MM.1S (cell line): ENCODE results near the gene SUSD4.
"Not testable (repeated sequence)": the region's sequence is repeated elsewhere in the genome, so short reads cannot be mapped to it uniquely, and the experiment has no call there.

Experiments
- DNase-seq: peaks from one replicate; pipeline ENCODE4 v3.0.0-alpha.2; 2015
- H2AFZ ChIP-seq: fragments of 300-600 bp; sonication (generic); 2 replicates; pipeline ENCODE4 v1.6.0; 2016; ENCODE audit warnings: antibody characterized with exemption, low read length
- H3F3A ChIP-seq: fragments of 300-600 bp; sonication (generic); 2 replicates; pipeline ENCODE4 v1.6.1; 2016; ENCODE audit warnings: mild to moderate bottlenecking, antibody characterized with exemption, low read length, moderate library complexity, mixed read lengths; ENCODE audit not compliant: insufficient read depth
- H3K27ac ChIP-seq: fragments of 300-600 bp; sonication (generic); 2 replicates; pipeline ENCODE4 v1.5.1; 2016; ENCODE audit warnings: mild to moderate bottlenecking, low read length
- H3K27me3 ChIP-seq: fragments of 300-600 bp; sonication (generic); replicated peaks from 2 replicates; pipeline ENCODE4 v1.6.0; 2016; ENCODE audit warnings: low read length; ENCODE audit not compliant: insufficient read depth
- H3K36me3 ChIP-seq: fragments of 300-600 bp; sonication (generic); replicated peaks from 2 replicates; pipeline ENCODE4 v1.6.1; 2016; ENCODE audit warnings: mild to moderate bottlenecking, low read length, mixed read lengths; ENCODE audit not compliant: insufficient read depth
- H3K4me1 ChIP-seq: fragments of 300-600 bp; sonication (generic); 2 replicates; pipeline ENCODE4 v1.6.1; 2016; ENCODE audit warnings: low read length, mixed read lengths
- H3K4me2 ChIP-seq: fragments of 300-600 bp; sonication (generic); 2 replicates; pipeline ENCODE4 v1.6.0; 2016; ENCODE audit warnings: low read depth, low read length
- H3K4me3 ChIP-seq: fragments of 300-600 bp; sonication (generic); 2 replicates; pipeline ENCODE4 v1.5.1; 2016; ENCODE audit warnings: low read length, mixed read lengths
- H3K79me2 ChIP-seq: fragments of 300-600 bp; sonication (generic); 2 replicates; pipeline ENCODE4 v1.6.1; 2016; ENCODE audit warnings: mixed run types, low read length, mixed read lengths
- H3K9ac ChIP-seq: fragments of 300-600 bp; sonication (generic); 2 replicates; pipeline ENCODE4 v1.6.1; 2016; ENCODE audit warnings: low read length, mixed read lengths
- H3K9me2 ChIP-seq: fragments of 300-600 bp; sonication (generic); replicated peaks from 2 replicates; pipeline ENCODE4 v1.6.1; 2016; ENCODE audit warnings: mild to moderate bottlenecking, low read length, mixed read lengths; ENCODE audit not compliant: insufficient read depth
- H3K9me3 ChIP-seq: fragments of 300-600 bp; sonication (generic); replicated peaks from 2 replicates; pipeline ENCODE4 v1.6.1; 2016; ENCODE audit warnings: mild to moderate bottlenecking, low read length, mixed read lengths; ENCODE audit not compliant: insufficient read depth
- H4K20me1 ChIP-seq: fragments of 300-600 bp; sonication (generic); 2 replicates; pipeline ENCODE4 v1.6.1; 2016; ENCODE audit warnings: mild to moderate bottlenecking, low read length, moderate library complexity, mixed read lengths; ENCODE audit not compliant: insufficient read depth
- EZH2 ChIP-seq: fragments of 300-600 bp; sonication (generic); optimal IDR thresholded peaks from 2 replicates; pipeline ENCODE3; 2017; ENCODE audit warnings: low read depth, mild to moderate bottlenecking, antibody characterized with exemption, low read length, mixed read lengths
- EZH2phosphoT487 ChIP-seq: fragments of 300-600 bp; sonication (generic); IDR thresholded peaks from 2 replicates; pipeline ENCODE4 v1.6.1; 2018; ENCODE audit warnings: antibody characterized with exemption, low read length
- TF ChIP-seq, protein P1 (sequence below): fragments of 300-600 bp; sonication (generic); IDR thresholded peaks from 2 replicates; pipeline ENCODE4 v1.5.1; 2016; ENCODE audit warnings: antibody characterized with exemption, low read length, mixed read lengths

The SUSD4 gene

DNA sequence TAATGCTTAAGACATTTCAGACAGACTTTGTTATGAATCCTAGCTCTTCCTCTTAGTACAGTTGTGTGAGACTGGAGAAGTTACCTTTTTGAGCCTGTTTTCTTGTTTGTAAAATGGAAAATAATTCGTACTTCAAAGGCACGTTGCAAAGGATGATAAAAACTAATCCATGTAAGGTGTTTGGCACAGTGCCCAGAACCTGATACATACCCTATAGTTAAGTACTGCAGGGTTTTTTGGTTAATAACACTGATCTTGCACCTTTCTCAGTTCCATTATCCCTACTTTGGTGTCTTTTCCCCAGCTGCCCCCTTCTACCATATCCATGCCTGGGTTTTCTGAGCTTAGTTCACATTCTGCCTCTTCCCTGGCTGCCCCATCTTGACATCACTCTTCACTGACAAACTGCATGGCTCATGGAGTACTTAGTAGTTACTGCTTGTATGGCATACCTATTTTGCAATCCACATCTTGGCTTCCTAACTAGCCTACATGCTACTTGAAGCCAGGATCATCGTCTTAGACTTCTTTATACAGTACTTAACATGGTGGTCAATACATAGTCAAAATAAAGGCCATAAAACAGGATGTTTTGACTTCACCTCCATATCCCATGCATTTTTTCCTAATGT, 39.3 kb upstream of the SUSD4 start:
- H2AFZ ChIP-seq, result no peak overlapping the region
- H4K20me1 ChIP-seq, result no peaks in the 10 kb centered on the region
- no peaks in the 10 kb centered on the region for H3K9me2 ChIP-seq
- H3K9ac ChIP-seq, result no peak overlapping the region
- no peaks in the 10 kb centered on the region for H3K36me3 ChIP-seq
- no peaks in the 10 kb centered on the region for H3K9me3 ChIP-seq
- TF ChIP-seq EZH2 (no peak), EZH2phosphoT487 (no peak)
- TF ChIP-seq, protein P1, sequence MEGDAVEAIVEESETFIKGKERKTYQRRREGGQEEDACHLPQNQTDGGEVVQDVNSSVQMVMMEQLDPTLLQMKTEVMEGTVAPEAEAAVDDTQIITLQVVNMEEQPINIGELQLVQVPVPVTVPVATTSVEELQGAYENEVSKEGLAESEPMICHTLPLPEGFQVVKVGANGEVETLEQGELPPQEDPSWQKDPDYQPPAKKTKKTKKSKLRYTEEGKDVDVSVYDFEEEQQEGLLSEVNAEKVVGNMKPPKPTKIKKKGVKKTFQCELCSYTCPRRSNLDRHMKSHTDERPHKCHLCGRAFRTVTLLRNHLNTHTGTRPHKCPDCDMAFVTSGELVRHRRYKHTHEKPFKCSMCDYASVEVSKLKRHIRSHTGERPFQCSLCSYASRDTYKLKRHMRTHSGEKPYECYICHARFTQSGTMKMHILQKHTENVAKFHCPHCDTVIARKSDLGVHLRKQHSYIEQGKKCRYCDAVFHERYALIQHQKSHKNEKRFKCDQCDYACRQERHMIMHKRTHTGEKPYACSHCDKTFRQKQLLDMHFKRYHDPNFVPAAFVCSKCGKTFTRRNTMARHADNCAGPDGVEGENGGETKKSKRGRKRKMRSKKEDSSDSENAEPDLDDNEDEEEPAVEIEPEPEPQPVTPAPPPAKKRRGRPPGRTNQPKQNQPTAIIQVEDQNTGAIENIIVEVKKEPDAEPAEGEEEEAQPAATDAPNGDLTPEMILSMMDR, result no peak
- no peaks in the 10 kb centered on the region for H3K27me3 ChIP-seq
- H3F3A ChIP-seq, result no peaks in the 10 kb centered on the region
- no peak overlapping the region for H3K27ac ChIP-seq
- no peak overlapping the region for H3K4me2 ChIP-seq
- no peak overlapping the region for H3K4me3 ChIP-seq
- no peaks in the 10 kb centered on the region for H3K4me1 ChIP-seq
- no peaks in the 10 kb centered on the region for H3K79me2 ChIP-seq
- no peak for DNase-seq

DNA sequence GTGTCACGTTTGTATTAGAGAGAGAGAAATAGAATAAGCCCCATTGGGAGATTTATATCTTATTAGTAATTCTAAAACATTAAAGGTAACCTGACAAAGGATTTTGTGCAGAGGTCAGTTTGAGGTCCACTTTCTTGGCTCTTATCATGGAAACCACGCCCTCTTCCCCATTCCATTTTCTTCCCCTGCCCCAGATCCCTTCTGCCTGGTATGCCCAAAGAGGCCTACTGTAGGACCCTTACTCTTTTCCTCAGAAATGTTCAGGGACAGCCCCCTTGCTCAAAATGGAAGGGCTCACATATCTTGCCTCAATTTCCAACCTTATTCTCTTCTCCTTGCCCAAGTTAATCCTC, 38.8 kb upstream of the SUSD4 start:
- Histone ChIP-seq H3K27ac (no peak overlapping the region), H3K79me2 (no peaks in the 10 kb centered on the region), H4K20me1 (no peaks in the 10 kb centered on the region), H3K9ac (no peak overlapping the region), H3K9me3 (no peaks in the 10 kb centered on the region), H3K4me3 (no peak overlapping the region), H2AFZ (no peak overlapping the region), H3K27me3 (no peaks in the 10 kb centered on the region), H3K36me3 (no peaks in the 10 kb centered on the region), H3K9me2 (no peaks in the 10 kb centered on the region), H3K4me2 (no peak overlapping the region), H3K4me1 (no peaks in the 10 kb centered on the region), H3F3A (no peaks in the 10 kb centered on the region)
- no peak for DNase-seq
- TF ChIP-seq, protein P1, result no peak
- no peak for TF ChIP-seq EZH2phosphoT487
- TF ChIP-seq EZH2, result no peak

DNA sequence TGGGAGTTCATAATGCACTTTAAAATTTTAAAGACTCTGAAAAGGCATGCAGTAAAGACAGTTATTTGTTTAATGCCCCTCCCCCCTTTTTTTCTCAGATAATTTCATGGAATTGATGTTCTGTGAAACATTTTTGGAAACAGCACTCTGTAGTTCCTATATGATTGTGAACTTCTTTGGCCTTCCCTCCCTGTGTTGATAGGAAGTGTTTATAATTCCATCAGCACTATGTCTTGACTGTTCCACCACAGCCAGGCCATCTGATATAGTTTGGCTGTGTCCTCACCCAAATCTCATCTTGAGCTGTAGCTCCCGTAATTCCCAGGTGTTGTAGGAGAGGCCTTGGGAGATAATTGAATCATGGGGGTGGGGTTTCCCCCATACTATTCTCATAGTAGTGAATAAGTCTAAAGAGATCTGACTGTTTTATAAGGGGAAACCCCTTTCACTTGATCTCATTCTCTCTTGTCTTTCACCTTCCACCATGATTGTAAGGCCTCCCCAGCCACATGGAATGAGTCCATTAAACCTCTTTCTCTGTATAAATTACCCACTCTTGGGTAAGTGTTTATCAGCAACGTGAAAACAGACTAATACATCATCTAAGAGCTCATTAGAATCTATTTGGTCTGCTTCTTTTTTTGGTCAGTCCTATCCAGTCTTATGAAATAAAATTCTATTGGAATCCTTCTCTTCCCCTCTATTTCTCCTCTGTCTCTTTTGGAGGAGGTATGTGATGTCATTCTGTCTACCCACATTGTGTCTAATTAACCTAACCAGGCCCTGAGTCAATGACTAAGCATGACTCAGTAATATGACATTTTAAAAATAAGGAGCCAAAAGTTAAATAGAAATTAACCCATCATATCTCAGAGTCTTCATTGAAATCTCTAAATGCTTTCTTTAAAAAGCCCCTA, 38.2 kb upstream of the SUSD4 start:
- Histone ChIP-seq H4K20me1 (no peaks in the 10 kb centered on the region), H3F3A (no peaks in the 10 kb centered on the region), H3K9me3 (no peaks in the 10 kb centered on the region), H3K4me1 (no peaks in the 10 kb centered on the region), H3K27me3 (no peaks in the 10 kb centered on the region), H3K9ac (no peak overlapping the region), H3K9me2 (no peaks in the 10 kb centered on the region), H3K36me3 (no peaks in the 10 kb centered on the region), H3K79me2 (no peaks in the 10 kb centered on the region), H3K4me2 (no peak overlapping the region), H3K27ac (no peak overlapping the region), H2AFZ (no peak overlapping the region), H3K4me3 (no peak overlapping the region)
- DNase-seq, result no peak
- TF ChIP-seq EZH2phosphoT487 (no peak), EZH2 (no peak)
- TF ChIP-seq, protein P1, result no peak

DNA sequence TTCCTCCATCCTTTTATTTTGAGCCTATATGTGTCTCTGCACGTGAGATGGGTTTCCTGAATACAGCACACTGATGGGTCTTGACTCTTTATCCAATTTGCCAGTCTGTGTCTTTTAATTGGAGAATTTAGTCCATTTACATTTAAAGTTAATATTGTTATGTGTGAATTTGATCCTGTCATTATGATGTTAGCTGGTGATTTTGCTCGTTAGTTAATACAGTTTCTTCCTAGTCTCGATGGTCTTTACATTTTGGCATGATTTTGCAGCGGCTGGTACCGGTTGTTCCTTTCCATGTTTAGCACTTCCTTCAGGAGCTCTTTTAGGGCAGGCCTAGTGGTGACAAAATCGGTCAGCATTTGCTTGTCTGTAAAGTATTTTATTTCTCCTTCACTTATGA, 35.4 kb upstream of the SUSD4 start:
- H3K4me2 ChIP-seq, H3K9me2 ChIP-seq, H3K36me3 ChIP-seq, H2AFZ ChIP-seq, H3K27me3 ChIP-seq, H3K4me1 ChIP-seq, H3F3A ChIP-seq, H3K79me2 ChIP-seq, H3K4me3 ChIP-seq, DNase-seq, H3K9ac ChIP-seq, H3K9me3 ChIP-seq, H3K27ac ChIP-seq, H4K20me1 ChIP-seq: not testable (repeated sequence)
